ENCODE measurements around the gene TRPM5. TPM values are rescaled to one million over a fixed set of nuclear protein-coding genes. Genes with fewer than 3 reads are reported as not detected.

Gene TRPM5
- total and polyA plus RNA-seq, 2 of the 4 experiments (the other 2 are of a cell fraction) = not detected

GRCh38 chr11:2473361-2474058 lies 29.2 kb upstream of the TRPM5 start:
- no peak for DNase-seq
- no peak overlapping the region for H4K5ac ChIP-seq (ENCODE audit: low read depth, low read length)
- H3K56ac ChIP-seq (ENCODE audit: extremely low read depth, insufficient read depth, low read length) = no peak overlapping the region
- no peak for ATAC-seq (ENCODE audit: low read depth)
- no peak overlapping the region for H2AK9ac ChIP-seq (replicated peaks; ENCODE audit: low read depth, low read length, poor library complexity)
- no peak overlapping the region for H3K9ac ChIP-seq (ENCODE audit: low read depth, low read length)
- H2AK5ac ChIP-seq (ENCODE audit: low read depth, low read length) = no peak overlapping the region
- H3K4me3 ChIP-seq (ENCODE audit: insufficient read depth, low read depth, low read length) = no peak overlapping the region
- H3K18ac ChIP-seq (ENCODE audit: low read depth, low read length) = no peak overlapping the region
- H3K14ac ChIP-seq (replicated peaks; ENCODE audit: low read depth, low read length) = no peak overlapping the region
- H3K9me3 ChIP-seq (ENCODE audit: control insufficient read depth, insufficient read depth, low read length) = peaks cover 2% of the 10 kb centered on the region; the same call in 1 of the 2 replicates
- dilution Hi-C loops (cut with HindIII; ENCODE audit: low sequenced_read_pairs, unreplicated experiment) (no loop called here), in situ Hi-C loops (cut with MboI; ENCODE audit: low sequenced_read_pairs) (no loop called here), intact Hi-C loops (cut with micrococcal nuclease) (no loop called here)
- H3K27ac ChIP-seq (ENCODE audit: insufficient read depth, low read length) = no peak overlapping the region
- H4K91ac ChIP-seq (ENCODE audit: insufficient read depth, low read depth, low read length) = no peak overlapping the region
- H3K4ac ChIP-seq (ENCODE audit: low read depth, low read length) = no peak overlapping the region
- no peak overlapping the region for H3K4me2 ChIP-seq (ENCODE audit: low read depth, low read length)
- no peak overlapping the region for H3K23ac ChIP-seq (ENCODE audit: low read depth, low read length)
- H2BK20ac ChIP-seq (ENCODE audit: low read depth, low read length) = no peak overlapping the region
- no peak overlapping the region for H2BK15ac ChIP-seq (ENCODE audit: low read depth, low read length)
- ChIA-PET POLR2A (ENCODE audit: unreplicated experiment) (no interaction called here), CTCF (no interaction called here)
- no peak overlapping the region for H2BK5ac ChIP-seq (ENCODE audit: low read depth, low read length, poor library complexity, severe bottlenecking)
- H3K36me3 ChIP-seq (ENCODE audit: control insufficient read depth, insufficient read depth, low read length) = no peaks in the 10 kb centered on the region
- BruUV-seq (replicated peaks) = no TSS peak
- H3K27me3 ChIP-seq (ENCODE audit: control insufficient read depth, insufficient read depth, low read length) = peaks cover 30% of the 10 kb centered on the region
- WGBS, 2 experiments (ENCODE audit: extremely low coverage in 2 of 2, insufficient read length in 1 of 2) = 0% methylated on average over 1 of the region's 27 CpGs; no CpG with 5 or more reads in 1 of the 2 experiments
- no peak overlapping the region for H2BK120ac ChIP-seq (ENCODE audit: low read depth, low read length)
- no peak overlapping the region for H4K8ac ChIP-seq (ENCODE audit: low read depth in 2 of 2, low read length in 2 of 2)
- no peaks in the 10 kb centered on the region; the same call in 1 of the 2 replicates for H4K20me1 ChIP-seq (ENCODE audit: insufficient read depth, low read length)
- TF ChIP-seq CTCF (conservative IDR thresholded peaks at IDR 0.05; ENCODE audit: low read depth, low read length) (no peak), USF2 (IDR thresholded peaks at IDR 0.05; ENCODE audit: low read depth, low read length) (no peak)
- no peaks in the 10 kb centered on the region for H3K9me1 ChIP-seq (ENCODE audit: insufficient read depth, low read length)
- no peaks in the 10 kb centered on the region for H3K4me1 ChIP-seq (ENCODE audit: control insufficient read depth, insufficient read depth, low read length)
- no peak overlapping the region for H2AFZ ChIP-seq (replicated peaks; ENCODE audit: low read length, poor library complexity)
- no peaks in the 10 kb centered on the region for H3K79me1 ChIP-seq (ENCODE audit: low read depth in 1 of 2, low read length in 2 of 2)
